Kidney glomerular epithelial cell (primary cell): ENCODE data around the gene FERMT3.
A peak's percentile ranks its signal among the peaks of the same experiment; 100 is the strongest.
"Not testable (repeated sequence)": the region's sequence is repeated elsewhere in the genome, so short reads cannot be mapped to it uniquely, and the experiment has no call there.

Experiments
- DNase-seq: peaks from one replicate; lab custom pipeline; 2025; lab: John Stamatoyannopoulos, UW

FERMT3 gene

DNA sequence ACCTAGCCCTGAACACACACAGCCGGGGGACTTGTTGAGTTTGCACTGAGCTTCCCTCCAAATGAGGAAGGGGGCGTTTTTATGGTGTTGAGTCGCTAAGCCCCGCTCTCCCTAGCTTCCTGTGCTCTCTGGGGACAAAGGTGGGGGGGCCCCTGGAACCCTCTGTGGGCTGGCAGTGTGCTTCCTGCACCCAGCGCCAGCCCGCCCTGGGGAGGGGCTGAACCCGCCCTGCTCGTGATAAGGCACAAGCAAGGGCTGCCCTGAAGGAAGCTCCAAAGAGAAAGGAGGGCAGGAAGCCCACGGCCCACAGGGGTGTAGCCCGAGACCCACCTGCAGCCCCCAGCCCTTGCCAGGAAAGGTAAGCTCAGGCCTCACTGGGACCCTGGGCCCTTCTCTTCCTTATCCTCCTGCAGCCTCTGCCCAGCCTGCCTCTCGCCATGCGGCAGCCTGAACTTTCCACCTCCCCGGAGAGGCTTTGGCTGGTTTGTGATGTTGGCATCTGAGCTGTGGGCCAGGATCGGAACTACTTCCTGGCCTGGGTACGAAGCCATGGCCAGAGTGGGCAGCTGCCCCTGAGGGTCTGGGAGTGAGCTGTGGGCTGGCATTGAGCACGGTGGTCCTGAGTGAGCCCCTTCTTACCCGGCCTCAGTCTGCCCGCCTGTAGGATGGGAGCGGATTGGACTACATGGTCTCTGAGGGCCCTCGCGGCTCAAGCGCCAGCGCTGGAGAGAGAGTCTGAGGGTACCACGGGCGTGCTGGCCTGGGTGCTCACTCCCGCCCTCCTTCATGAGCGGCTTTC lies at the start of gene FERMT3:
Gene FERMT3 (plus strand): TSS at position 265 of the 799 bp plus-strand sequence. CDS start 644 bp downstream, outside the sequence.
- no peak for DNase-seq

DNA sequence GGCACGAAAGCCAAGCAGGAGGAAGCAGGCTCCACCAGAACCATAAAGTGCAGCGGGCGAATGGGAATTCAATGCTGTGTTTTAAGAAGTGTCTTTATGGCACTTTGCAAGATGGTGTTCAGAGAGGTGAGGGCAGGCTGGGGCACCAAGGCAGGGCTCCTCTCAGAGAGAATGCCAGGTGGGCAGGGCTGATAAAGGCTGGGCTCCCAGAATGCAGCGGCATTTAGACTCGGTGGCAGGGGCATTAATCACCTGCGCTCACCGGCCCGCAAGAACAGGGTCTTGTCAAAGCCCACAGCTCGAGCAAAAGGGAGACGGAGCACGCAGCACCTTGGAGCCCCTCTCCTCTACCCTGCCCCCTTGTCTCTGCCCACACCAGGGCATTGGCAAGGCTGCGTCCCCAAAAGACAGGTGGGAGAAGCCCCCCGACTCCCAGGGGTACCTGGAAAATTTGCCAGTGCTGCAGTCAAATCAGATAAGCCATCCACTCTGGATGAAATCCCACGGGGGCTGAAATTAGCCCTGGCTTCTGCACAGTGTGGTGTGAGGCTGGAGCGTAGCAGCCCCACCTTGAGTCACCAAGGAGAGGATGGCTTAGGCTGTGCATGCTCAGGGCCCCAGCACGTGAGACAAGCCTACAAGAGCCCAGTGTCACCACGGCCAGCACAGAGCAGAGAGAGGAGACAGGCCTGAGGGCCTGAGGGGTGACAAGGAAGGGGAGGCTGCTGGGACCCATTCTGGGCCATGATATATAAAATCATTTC lies 48.7 kb upstream of the FERMT3 start:
- no peak for DNase-seq

DNA sequence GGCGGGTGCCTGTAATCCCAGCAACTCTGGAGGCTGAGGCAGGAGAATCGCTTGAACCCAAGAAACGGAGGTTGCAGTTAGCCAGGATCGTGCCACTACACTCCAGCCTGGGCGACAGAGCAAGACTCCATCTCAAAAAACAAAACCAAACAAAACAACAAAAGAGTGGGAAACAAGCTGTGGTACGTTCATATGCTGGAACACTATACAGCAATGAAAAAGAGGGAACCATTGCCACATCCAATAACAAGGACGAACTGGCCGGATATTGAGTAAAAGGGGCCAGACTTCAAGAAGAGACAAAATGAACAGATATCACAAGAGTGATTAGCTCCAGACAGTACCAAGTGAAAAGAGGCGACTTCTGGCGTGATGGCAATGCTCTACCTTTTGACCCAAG lies 45.5 kb upstream of the FERMT3 start:
- no peak for DNase-seq

DNA sequence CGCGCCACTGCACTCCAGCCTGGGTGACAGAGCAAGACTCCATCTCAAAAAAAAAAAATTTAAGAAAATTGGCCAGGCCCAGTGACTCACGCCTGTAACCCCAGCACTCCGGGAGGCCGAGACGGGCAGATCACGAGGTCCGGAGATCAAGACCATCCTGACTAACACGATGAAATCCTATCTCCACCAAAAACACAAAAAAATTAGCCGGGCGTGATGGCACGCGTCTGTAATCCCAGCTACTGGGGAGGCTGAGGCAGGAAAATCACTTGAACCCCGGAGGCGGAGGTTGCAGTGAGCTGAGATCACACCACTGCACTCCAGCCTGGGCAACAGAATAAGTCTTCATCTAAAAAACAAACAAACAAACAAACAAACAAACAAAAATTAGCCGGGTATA lies 43.8 kb upstream of the FERMT3 start:
- not testable (repeated sequence) for DNase-seq

DNA sequence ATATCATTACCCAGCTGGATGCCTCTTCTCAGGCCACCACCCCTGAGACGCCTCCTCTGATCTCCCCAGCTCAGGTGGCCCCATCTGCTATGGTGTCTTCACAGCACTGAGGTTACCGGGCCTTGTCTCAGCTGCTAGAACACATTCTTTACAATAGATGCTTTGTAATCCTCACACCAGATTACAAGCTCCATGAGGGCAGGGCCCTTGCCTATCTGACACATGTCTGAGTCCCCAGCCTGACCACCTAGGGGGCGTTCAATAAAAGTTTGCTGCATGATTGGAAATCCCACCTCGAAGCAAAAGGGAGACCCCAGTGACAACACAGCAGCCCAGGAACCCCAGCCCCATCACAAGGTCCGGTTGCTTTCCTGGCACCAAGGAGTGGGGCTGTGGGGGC lies 42.6 kb upstream of the FERMT3 start:
- DNase-seq: no peak

DNA sequence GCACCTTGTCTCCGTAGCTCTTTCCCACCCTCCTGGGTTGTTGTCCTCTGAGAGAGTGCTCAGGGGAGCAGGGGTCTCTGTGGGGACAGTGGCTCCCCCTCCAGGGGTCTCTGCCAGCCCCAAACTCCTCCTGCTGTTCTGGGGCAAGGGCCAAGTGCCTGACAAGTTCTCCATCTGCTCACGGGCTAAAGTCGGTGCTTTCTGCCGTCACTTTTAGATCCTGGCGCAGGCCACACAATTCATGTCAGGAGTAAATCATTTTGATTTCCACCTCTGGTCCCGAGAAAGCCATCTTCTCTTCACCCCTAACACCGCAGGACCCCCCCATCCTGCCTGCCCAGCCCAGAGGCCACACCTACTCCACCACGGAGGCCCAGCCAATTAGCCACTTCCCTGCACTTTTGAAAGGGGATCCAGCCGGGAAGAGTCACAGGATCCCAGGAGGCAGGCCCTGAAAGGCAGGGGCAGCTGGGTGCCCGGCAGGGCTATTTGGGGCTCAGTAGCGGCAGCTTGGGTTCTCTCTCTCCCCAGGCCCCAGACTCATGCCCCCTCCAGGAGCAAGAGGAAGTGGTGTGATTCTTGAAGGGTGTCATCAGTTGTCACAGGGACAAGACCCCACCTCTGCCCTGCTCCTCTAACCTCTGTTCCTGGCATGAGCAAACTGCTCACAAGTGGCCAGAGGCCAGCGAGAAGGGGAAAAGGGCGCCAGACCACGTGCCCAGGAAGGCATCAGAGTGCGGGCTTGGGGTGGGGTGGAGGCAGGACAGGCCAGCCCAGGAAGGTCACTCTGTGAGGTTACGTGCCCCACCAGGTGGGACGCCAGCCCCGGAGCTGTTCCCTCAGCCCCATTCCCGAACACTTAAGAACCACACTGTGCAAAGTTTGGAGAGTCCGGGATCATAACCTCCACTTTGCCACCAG lies 41.9 kb upstream of the FERMT3 start:
- DNase-seq: no peak

DNA sequence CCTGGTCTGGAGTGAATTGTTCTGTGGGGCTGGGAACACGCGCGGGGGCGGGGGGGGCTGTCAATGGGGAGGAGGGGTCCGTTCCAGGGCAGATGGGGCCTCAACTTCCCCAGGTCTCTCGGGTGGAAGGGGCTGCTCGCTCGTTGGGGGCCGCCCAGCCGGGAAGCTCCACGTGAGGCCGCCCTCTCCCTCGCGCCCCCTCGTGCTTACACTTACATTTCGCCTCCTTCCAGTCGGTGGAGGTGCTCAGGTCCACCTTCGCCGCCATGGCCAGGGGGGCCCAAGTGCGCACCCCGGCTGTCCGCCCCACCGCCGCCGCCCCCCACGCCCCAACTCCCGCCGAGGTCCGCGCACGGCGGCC lies 41.1 kb upstream of the FERMT3 start:
- DNase-seq: no peak

DNA sequence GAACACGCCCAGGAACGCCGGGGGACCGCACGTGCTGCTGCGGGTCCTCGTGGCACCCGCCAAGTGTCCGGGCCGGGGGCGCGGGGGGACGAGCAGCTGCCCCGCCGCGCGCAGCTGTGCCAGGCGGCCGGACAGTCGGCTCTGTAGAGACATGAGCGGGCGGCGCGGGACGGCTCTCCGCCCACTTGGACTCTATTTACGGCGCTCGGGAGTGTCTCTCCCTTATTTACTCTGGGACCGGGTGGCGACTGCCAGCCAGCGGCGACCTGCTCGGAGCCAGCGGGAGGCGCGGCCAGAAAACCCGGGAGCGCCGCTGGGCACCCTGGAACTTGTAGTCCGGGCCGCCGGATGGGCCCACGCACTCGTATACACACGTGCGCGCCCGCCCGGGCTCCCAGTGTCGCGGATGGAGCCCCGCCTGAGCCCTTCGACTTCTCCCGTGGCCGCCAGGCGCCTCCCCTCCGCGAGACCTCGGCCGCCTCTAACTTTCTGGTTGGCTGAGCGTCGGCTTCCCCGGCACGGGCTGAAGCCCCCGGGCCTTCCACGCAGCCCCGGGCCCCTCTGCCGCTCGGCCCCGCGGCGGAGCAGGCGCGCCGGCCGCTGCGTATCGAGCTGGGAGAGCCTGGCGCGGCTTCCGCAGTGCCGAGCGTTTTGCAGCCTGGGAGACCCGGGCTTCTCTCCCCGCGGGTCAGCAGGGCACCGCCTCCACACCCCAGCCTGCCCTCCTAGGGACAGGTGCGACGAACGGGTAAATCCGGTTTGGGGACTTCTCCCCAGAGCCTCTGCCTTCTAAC lies 40.5 kb upstream of the FERMT3 start, which contains the start of gene MACROD1:
Gene MACROD1 (minus strand): TSS at position 272 of the 794 bp plus-strand sequence. CDS start 119 bp downstream, at position 153.
- DNase-seq: peak; percentile 57

DNA sequence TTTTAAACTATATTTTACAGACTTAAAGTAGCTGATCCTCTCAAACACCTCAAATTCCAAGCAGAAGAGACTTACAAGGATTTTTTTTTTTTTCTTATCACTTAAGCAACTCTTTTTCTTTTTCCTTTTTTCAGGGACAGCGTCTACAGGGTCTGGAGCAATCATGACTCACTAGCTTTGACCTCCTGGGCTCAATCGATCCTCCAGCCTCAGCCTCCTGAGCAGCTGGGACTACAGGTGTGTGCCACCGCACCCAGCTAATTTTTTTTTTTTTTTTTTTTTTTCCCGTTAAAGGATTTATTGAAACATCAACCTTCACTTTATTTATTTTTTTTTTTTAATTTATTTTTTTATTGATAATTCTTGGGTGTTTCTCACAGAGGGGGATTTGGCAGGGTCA lies 36.1 kb upstream of the FERMT3 start:
- no peak for DNase-seq

DNA sequence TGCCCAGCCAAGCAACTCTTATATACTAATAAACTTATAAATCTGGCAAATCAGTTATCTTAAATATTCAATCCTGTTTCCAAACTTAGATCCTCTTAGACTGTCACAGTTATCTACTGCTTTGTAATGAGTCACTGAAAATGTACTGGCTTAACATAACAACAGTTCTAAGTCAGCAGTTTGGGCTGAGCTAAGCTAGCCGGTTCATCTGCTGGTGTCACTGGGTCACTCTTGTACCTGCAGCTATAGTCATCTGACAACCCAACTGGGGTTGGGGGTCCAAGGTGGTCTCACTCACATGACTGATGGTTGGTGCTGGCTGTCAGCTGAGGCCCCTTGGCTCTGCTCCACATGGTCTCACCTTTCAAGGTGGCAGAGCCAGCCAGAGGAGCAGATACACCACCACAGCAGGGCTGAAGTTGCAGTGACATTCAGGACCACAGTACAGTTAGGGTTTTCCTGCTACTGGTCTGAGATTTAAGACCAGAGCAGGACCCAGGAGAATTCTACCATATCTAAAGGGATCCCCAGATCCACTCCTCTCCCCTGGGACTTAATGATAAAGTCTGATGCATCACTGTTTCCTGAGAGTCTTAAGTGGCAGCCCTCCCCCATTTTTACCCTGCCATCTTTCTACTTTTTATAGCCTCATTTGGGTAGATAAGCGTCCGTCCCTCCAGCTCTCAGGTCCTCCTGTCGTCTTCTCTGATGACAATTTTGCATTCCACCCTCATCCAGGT lies 32.7 kb upstream of the FERMT3 start:
- DNase-seq: no peak

DNA sequence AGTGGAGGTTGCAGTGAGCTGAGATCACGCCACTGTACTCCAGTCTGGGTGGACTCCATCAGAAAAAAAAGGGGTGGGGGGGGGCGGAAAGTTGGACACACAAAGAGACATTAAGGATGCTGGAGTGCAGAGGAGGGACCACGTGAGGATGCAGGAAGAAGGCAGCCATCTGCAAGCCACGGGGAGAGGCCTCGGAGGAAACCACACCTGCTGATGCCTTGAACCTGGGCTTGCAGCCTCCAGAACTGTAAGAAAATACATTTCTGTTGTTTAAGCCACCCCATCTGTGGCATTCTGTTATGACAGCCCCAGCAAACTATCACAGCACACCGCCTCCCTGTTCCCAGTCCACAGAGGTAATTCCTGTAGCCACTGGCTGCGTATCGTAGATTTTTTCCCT lies 29.8 kb upstream of the FERMT3 start:
- no peak for DNase-seq

DNA sequence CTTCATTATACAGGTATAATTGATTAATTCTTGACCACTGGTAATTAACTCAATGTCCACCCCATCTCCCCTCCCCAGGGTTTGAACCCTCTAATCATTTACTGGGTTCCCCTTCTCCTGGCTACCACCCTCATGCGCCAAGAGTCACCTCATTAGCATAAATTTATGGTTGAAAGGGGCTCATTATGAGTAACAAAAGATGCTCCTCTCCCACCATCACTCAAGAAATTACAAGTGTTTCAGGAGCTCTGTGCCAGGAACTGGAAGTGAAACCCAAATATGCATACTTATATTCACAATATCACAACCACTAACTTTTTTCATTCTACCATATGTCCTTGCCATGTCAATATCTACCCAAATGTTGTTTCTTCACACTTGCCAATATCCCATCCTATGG lies 28.3 kb upstream of the FERMT3 start:
- no peak for DNase-seq

DNA sequence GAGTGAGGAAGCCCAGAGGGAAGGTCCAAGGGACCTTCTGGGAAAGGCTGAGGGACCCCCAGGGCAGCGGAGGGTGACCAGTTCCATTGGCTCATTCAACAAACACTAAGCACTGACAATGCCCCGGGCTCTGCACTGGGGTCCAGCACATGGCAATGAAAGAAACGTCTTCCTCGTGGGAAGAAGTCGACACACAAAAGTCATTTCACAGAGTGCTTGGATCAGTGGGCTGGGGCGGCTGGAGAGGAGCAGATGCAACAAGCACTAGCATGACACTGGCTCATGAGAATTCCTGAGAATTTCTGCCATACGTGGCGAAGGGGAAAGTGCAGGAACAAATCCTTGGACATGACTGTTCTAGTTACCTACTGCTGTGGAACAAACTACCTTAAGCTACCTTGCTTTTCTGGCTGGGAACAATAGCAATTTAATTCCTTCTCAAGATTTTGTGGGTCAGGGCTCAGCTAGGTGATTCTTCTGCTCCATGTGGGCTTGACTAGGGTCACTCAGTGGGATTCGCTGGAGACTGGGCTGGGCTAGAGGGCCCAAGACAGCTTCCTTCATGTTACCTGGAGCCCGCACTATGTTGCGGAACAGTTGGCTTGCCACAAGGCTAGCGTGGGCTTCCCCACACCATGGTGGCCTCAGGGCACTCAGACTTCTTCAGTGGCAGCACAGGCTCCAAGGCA lies 27.4 kb upstream of the FERMT3 start:
- no peak for DNase-seq

DNA sequence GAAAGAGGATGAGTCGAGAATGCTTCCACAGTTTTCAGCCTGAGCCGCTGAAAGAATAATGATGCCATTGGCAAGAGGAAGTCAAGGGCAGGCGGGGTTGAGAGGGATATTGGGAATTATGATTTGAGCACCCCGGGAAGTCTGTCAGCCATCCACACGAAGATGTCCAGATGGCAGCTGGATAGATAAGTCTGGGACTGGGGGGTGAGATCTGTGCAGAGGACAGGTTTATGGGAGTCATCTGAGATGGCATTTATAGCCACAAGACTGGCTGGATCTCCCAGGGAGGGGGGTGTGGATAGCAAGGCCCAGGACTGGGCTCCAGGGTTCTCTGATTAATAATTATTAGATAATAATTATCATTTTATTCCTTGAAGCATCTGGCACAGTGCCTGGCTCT lies 25.6 kb upstream of the FERMT3 start:
- DNase-seq: no peak

DNA sequence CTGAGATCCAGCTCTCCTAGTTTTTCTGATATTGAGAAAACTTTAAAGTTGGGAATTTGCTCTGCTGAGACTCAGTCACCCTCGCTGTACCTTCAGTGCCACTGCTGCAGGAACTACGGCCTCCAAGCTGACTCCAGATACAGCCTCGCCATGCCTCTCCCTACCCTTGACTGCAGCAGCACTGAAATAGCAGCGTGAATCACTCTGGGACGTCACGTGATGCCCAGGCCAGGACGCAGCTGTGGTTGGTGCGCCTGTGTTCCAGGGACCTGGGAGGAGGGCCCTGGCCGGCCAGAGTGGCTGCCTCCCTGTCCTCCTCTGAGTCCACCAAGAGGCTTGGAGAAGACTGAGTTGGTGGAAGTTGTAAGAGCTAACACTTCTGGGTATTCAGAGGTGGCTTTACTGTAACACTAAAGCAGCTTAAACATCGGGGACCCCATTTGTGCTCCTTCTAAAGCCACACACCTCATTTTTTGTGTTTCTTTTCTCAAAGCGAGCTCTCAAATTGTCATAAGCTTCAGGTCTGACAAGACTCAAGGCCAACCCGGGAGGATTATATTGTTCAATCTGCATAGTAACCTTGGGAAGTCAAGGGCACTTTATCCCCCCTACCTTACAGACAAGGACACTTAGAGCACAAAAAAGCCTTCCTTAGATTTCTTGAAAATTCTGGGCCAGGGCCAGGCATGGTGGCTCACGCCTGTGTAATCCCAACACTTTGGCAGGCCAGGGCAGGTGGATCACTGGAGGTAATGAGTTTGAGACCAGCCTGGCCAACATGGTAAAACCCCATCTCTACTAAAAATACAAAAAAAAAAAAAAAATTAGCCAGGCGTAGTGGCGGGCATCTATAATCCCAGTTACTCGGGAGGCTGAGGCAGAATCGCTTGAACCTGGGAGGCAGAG lies 24.8 kb upstream of the FERMT3 start:
- DNase-seq: peak; percentile 84

DNA sequence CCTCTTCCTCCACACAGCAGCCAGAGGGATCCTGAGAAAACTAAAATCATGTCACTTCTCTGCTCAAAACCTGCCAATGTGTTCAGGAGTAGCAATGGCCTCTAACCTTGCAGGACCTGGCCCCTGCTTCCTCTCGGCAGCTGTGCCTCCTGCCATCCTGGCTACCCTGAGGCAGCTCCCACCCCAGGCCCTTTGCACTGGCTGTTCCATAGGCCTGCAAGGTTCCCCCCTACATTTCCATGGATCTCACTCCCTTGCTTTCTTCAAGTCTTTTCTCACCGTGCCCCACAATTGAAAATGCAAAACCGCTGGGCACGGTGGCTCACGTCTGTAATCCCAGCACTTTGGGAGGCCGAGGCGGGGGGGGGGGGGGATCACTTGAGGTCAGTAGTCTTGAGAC lies 22.6 kb upstream of the FERMT3 start:
- no peak for DNase-seq

DNA sequence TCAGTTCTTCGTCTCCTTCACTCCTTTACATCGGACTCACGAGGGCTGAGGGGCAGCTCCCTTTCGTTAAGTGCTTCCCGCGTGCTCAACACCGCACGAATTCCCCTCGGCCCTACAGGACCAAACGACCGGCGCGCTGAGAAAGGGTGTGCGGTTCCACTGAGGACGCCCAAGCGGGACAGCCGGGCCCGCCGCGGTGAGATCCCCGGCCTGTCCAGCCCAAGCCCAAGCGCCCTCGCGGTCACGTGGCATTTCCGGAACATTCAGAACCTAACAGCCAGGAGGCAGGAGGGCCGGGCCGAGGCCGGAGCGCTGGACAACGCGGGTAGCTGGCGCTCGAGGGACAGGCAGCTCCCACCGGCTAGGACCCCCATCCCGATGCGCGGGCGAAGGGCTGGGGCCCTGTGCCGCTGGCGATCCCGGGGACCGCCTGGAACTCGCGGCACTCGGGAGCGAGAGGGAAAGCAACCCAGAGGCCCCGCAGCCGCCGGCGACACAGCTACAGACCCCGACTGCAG lies 21.3 kb upstream of the FERMT3 start:
- DNase-seq: peak; percentile 79

DNA sequence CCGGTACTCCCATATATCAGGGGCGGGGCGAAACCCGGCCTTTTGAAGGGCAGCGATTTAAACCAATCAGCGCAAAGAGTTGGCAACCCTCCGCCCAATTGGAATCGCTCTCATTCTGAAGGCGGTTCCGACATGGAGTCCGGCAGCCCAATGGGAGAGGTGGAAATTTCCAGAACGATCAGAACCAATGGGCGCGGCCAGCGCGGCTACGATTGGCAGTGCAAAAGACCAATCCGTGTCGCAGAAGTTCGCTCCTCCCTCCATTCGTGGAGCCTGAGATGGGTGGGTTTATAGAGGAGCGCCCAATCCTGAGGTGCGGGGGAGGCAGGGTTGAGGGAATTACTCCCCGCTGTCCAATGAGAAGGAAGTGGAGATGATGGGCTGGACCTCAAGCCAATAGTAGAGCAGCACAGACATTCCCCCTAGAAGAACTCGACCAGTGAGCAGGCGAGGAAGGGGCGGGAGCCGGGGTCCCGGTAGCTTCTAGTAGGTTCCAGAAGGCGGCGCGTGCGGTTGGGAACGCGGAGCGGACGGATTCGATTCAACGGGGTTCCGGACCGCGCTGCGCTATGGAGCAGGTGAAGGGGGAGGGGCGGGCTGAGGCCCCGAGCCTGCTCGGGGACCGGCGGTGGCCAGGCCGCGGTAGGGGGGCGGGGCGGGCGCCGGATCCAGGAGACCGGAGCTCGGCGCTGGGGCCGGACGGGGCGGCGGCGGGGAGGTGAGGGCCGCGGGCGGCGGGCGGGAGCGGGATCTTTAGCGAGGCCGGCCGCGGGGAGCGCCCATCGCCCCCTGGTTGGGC lies 20.6 kb upstream of the FERMT3 start, which contains the start of gene STIP1:
Gene STIP1 (plus strand): TSS at position 479 of the 799 bp plus-strand sequence. CDS start 91 bp downstream, at position 570.
- DNase-seq: peak; percentile 100
